HG02943 (cell line): ENCODE measurements around the gene PHF10.
"Not testable (repeated sequence)": the region's sequence is repeated elsewhere in the genome, so short reads cannot be mapped to it uniquely, and the experiment has no call there.

Experiments
- ATAC-seq: cut with Tn5 transposase; IDR thresholded peaks from one replicate; pipeline ENCODE4 v1.9.1; 2021; ENCODE audit warnings: mild to moderate bottlenecking, low read depth, moderate library complexity; ENCODE audit not compliant: unreplicated experiment

Gene PHF10

DNA sequence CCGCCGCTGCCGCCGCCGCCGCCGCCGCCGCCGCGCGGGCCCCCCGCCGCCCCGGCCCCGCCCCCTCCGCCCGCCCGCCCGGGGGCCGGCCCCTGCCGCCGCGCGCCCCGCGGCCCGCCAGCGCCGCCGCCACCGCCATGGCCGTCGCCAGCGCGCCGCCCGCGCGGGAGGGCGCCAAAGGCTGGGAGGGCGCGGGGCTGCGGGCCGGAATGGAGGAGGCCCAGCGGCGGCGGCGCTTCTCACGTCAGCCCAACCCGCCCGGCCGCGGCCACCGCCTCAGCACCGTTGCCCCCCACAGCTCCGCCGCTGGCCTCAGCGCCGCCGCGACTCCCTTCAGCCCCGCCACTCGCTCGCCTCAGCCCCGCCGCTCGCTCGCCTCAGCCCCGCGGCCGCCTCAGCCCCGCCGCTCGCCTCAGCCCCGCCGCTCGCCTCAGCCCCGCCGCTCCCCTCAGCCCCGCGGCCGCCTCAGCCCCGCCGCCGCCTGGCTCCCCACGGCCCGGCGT, 258 bp downstream of the PHF10 start:
- ATAC-seq: peak; percentile 34

DNA sequence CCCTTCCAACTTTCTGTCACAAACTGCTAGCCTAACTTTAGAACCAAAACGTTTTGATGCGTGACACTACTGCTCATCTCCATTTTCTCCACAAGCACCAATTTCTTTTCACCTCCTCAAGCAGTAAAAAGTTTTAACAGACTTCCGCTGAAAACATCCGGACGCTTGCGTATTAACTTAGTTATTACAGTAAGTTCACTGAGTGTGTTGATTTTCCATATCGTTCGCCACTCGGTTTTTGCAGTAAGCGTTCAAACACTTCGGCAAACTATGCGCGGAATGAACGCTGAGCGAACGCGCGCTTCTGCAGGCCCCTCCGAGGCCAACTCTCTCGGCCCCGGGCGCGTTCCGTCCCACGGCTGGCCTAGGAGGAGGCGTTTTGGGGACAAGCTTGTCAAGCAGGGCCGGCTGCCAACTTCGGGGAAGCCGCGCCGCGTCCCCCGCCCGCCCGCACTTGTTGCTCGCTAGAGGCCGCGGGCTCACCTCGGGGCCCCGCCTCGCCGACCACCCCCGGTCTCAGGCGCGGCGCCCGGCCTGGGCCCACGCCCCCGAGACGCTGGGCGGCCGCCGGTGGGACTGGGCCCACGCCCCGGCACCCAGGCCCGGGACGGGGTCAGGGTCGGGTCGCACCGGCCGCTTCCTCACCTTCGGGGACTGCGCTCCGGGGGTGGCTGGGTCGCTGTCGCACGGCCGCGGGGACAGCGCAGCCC, 945 bp downstream of the PHF10 start:
- peak; percentile 34 for ATAC-seq

DNA sequence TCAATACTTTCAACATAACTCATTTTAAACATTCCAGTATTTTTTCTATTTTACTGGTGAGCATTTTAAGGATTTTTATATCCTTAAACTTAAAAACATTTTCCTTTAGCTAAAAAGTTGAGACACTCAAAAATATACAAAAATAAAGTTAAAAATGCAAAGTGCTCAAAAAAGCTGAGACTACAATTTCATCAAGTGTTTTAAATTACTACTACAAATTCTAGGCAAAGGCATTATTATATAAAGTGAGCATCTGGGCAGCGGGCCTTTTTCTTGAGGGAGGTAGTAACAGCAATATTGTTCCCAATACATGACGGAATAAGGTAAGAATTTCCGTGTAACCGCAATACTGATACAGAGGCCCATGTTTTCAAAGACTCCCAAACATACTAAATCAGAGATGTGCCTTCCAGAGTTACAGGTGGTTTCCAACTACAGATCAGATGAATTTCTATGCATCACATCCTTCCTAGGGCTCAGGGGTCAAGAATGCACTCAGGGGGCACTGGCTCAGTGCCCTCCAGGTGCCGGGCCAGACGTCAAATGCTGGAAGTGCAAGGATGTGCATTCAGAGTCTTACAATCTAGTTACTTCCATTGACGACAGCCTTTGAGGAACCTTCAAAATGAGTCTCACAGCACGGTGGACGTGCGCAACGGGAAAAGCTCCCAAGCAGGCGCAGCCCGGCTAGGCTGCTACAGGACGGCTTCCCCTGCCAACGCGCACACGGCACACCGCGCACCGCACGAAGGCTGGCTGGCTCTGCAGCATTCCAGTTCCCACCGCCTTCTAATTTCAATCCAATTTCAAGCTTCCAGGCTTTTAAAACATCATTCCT, 1.7 kb downstream of the PHF10 start:
- ATAC-seq: peak; percentile 16

DNA sequence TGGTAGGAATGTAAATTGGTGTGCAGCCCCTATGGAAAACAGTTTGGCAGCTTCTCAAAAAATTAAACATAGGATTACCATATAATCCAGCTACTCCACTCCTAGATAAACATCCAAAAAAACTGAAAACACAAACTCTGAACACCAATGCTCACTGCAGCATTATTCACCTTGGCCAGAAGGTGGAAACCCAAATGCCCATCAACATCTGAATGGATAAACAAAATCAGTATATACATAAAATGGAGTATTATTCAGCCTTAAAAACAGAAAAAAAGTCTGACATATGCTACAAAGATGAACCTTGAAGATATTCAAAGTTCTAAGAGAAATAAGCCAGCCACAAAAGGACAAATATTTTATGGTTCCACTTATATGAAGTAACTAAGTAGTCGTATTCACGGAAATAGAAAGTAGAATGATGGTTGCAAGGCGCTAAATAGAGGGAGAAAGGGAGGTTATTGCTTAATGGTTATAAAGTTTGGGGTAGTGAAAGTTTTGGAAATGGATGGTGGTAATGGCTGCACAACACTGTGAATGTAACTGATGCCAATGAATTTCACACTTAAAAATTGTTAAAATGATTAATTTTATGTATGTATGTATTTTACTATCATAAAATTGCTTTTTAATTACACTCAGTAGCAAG, 4.0 kb downstream of the PHF10 start:
- no peak for ATAC-seq

DNA sequence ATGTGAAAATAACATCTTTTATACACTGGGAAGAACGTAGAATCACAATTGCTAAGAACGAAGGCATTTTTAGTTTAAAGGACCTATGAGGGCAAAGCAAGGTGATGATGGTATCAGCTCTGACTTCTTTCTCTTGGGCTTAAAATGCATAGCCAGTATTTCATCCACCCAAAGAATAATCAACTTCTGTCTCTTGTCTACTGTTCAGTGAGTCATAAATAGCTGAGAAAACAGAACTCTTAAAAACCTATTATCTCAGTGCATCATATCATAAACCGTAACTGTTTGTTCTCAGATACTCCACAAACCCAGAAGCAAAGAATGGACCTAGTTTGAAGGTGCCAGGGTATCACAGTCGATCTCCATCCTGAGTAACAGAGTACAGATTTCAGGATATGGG, 5.2 kb downstream of the PHF10 start:
- ATAC-seq: no peak

DNA sequence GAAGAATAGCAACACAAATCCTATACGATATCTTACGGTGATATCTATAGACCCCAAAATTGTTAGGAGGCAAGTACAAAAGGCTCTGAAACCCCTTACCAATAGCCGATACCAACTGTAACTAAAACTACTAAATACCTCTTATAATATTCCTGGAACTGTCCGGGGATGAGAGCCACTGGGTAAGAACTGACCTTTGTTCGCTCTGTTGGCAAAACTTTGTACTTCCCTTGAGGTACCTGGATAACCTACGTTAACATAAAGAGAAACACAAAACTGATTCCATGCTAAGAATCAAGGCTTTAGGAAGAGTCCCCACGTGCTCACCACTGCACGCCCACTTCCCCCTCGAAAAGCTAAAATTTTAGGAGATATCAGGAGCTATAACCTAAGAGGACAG, 9.7 kb downstream of the PHF10 start:
- no peak for ATAC-seq

DNA sequence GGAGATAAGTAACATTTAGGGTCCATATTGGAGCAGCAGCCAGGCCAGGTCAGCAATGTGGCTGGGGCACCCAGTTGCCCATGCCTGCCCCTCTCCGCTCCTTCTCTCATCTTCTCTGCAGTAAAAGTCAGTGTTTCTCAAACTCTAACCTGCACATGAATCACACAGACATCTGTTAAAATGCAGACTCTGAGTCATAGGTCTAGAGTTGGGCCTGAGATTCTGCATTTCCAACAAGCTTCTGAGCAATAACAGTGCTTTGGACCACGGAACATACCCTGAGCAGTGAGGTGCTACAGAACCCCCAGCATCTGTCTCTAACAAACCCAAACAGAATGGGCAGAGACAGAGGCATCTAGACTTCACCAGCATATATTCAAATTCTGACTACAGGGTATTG, 10.1 kb downstream of the PHF10 start:
- no peak for ATAC-seq

DNA sequence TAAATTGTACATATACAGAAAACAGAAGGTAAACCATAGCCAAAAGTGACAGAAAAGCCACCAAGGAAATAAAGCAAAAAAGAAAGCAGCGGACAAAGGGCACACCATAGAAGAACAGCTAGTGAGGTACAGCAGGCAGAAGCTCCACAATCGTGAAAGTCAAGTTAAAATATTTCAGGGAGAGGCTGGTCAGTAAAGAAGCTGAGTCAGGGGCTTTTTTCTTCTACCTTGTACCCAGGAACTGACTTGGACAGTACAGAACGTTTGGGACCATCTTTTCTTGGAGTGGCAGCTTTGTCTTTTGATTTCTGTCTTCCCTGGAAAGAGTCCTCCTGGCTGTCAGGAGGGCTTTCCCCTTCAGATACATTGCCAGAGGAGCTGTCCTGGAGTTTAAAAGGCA, 14.3 kb downstream of the PHF10 start:
- ATAC-seq: no peak

DNA sequence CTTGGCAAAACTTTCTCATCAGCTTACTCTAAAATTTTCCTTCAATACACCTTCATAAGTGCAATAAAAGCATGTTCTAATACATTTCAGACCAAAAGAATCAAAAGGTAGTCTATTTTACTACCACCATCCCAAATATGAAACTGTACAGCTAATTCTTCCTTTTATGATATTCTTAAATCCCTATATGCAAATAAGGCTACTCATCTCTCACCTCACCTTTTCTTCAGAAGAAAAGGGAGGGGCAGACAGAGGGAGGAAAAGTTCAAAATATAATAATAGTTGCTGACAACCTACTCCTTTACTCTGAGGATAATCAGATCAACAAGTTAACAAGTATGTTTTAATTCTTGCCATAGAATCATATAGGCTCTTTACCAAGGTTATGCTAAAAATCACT, 15.0 kb downstream of the PHF10 start:
- no peak for ATAC-seq

DNA sequence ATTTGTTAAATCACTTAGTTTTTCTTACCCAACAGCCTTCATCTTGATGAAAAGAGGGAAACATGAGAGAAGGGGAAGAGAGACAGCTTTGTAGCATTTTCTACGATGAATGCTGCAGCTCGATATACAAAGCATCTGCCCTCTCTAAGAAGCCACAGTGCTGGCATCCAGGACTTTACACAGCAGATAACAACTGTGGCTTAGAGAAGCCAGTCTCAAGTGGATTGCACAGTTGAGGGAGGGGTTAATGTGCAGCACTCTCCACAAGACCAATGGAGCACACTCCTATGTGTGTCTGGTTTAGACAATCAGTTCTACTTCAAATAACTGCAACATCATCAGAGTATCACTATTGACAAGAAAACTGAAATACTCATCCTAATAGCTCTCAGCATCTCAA, 16.5 kb downstream of the PHF10 start:
- no peak for ATAC-seq

DNA sequence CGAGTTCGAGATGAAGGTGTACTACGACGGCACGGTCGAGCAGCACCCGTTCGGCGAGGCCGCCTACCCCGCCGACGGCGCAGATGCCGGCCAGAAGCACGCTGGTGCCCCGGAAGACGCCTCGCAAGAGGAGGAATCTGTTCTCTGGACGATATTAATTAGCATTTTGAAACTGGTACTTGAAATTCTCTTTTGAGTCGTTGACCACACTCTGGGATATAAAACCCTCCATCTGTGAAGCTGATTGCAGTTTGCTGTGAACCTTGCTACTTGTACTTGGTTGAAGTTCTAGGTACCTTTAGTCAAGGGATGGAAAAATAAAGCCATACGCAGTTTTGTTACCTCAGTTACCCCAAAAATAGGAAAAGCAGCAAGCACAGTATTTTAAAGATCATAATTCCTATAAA, 21.5 kb downstream of the PHF10 start:
- no peak for ATAC-seq

DNA sequence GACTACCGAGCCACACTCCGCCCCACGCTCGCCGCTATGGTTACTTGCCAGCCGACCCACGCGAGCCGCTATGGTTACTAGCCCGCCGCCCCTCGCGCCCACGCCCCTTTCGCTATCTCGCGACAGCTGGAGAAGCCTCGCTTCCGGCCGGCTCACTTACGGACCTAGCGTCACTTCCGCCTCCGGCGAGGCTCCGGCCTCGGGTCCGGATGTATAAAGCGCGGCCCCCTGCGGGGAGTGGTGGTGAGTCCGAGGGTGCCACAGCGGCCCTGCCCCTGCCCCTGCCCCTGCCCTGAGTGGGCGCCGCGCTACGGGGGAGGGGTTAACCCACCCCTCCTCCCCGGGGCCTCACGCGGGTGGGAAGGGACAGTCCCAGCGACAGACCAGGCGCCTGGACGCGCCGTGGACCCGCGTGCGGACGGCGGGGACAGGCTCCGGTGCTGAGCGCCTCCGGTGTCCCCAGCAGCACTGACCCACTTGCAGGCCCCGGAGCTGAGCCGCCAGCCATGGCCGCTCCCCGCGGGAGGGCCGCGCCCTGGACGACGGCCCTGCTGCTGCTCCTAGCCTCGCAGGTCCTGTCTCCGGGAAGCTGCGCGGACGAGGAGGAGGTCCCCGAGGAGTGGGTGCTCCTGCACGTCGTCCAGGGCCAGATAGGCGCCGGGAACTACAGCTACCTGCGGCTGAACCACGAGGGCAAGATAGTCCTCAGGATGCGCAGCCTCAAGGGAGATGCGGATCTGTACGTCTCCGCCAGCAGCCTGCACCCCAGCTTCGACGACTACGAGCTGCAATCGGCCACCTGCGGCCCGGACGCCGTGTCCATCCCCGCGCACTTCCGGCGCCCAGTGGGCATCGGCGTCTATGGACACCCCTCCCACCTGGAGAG, 22.1 kb downstream of the PHF10 start, which contains the start of the genes C6orf120 and WDR27:
C6orf120 (plus strand) TSS at position 173 of the 886 bp plus-strand sequence; CDS start at position 507, 334 bp downstream.
WDR27 (minus strand) TSS at position 76 of the 886 bp plus-strand sequence. CDS start 13,024 bp downstream, outside the sequence.
- ATAC-seq: peak; percentile 93

DNA sequence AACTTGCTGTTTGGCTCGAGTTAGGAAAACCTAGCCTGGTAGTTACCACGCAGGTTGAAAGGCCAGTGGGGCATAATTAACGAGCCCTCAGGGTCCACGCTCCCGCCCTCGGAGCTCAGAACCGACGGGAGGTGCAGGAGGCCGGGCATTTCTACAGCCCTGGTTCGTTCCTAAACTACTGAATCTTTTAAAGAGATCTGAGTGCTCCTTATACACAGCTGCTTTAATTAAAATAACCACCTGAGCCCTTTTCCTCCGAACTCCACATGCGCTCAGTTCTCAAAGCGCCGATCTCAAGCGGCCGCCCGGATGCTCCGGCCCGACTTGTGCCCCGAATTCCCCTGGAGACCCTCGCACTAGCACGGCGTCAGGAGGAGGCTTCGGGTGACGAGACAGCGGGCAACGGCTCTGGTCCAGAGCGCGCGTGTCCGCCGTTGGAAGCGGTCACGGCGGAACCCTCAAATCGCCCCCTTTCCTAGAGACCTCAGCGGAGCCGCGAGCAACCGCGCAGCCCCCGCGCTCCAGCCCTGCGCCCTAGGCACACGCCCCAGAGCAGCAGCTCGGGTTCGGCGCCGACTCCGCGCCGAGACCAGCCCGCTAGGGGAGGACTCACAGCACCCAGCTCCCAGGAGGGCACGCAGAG, 22.9 kb downstream of the PHF10 start:
- peak; percentile 14 for ATAC-seq

DNA sequence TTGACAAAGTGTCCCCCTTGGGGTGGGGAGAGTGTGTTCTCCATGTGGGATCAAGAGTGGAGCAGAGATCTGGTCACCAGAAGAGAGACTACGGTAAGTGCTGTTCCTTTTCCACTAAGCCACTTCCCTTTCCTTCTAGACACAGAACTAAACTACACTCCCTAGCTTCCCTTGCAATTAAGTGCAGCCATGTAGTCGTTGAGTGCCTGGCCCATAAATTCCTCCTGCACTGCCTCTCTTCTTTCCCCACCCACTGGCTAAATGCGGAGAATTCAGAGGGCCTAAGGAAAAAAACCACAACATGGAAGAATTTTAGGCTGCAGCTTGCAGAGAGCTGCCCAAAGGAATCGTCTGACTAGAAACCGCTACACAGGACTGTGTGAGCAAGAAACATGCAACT, 24.0 kb downstream of the PHF10 start:
- ATAC-seq: no peak

DNA sequence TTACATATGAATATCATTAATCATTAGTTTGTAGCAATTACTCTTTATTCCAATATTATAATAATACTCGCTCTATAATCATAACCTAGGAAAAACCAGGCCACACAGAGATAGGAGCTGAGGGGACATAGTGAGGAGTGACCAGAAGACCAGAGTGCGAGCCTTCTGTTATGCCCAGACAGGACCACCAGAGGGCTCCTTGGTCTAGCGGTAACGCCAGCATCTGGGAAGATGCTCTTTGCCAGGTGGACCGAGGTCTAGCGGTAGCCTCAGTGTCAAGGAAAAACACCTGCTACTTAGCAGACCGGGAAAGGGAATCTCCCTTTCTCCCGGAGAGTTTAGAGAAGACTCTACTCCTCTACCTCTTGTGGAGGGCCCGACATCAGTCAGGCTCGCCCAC, 27.2 kb downstream of the PHF10 start:
- not testable (repeated sequence) for ATAC-seq

DNA sequence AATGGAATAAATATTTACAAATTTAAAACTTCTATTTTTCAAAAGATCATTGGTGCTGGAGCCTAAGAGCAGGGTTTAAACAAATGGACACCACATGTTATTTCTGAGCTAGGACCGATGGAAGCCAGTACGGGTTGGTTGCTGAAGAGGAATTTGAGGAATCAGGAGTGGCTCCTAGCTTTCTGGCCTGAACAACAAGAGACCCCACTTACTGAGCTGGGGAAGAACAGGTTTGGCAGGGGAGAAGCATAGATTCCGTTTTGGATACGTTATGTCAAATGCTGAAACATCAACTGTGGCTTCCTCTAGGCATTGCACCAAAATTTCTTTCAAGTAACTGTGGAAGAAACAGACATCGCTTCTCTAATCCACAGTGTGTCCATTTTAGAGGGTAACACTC, 29.2 kb downstream of the PHF10 start:
- no peak for ATAC-seq

DNA sequence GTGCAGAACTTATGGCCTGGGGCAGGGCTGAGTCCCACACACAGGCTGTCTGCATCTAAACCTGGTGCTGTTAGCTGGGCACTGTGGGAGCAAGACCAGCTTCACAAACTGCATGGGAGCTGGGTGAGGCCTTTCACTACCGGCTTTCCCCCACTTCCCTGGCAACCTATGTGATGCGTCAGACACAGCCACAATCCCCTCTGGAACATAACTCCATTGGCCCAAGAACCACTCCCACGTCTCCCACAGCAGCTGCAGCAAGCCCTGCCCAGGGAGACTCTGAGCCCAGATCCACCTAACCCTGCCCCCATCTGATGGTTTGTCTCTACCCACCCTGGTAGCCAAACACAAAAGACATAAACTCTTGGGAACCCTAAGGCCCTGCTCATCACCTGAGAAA, 31.8 kb downstream of the PHF10 start:
- no peak for ATAC-seq

DNA sequence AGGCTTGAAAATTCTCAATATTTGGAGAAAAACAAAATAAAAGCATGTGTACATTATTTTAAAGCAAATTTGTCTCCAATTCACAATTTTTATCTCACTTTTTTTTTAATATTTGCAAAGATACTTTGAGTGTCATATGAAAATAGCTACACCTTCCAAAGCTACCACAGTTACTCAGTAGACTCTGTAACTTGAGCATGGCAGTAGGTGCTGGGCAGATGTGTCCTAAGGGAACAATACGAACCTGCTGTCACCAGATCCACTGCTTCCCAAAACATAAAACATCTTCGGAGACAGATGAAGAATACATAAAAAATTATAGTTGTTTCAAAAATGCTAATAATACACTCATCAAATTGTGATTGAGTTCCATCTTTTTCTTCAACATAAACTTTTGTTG, 33.0 kb downstream of the PHF10 start:
- ATAC-seq: no peak

DNA sequence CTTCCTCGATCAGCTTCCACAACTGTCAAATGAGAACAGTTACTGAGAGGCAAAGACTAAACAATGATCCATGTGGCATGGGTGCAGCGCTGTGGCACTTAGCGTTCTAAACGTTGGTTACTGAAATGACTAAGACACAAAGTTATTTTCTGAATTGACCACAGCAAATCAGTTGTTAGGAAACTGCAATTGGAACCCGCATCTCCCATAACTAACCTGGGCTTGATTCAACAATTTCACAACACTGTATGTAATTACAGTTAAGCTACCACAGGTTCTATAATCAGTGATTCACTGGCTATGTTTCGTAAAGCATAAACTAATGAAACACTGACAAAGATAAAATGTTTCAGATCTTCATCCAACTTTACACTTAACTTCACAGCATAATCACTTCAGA, 35.0 kb downstream of the PHF10 start:
- no peak for ATAC-seq

DNA sequence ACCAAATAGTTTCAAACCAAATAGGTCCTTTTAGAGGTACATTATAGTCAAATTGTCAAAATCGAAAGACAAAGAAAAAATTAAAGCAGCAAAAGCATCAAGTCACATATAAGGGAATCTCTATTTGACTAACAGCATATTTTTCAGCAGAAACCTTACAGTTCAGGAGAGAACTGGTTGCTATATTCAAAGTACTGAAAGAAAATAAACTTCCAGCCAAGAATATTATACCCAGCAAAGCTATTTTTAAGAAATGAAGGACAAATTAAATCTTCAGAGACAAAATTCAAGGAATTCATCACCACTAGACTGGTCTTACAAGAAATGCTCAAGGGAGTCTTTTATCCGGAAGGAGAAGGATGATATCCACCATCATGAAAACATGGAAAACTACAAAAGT, 38.4 kb downstream of the PHF10 start:
- no peak for ATAC-seq
